Suprapubic skin (tissue), 4 donors: Measurements from ENCODE around the gene GSTT2B. TPM values are rescaled to one million over a fixed set of nuclear protein-coding genes. Genes with fewer than 3 reads are reported as not detected.
"Not testable (repeated sequence)": the region's sequence is repeated elsewhere in the genome, so short reads cannot be mapped to it uniquely, and the experiment has no call there.

ENCODE experiments used
- DNase-seq, 2 donors: peaks; one replicate each; pipeline ENCODE4 v3.0.0-alpha.2; 2019; ENCODE audit warnings: low spot score in 2 of 2
- H3K27ac ChIP-seq: fragments of 200-600 bp; sonication (generic); one replicate; pipeline ENCODE4 v1.5.1; 2019
- H3K27me3 ChIP-seq: fragments of 200-600 bp; sonication (generic); one replicate; pipeline ENCODE4 v1.5.1; 2019
- H3K36me3 ChIP-seq: fragments of 200-600 bp; sonication (generic); one replicate; pipeline ENCODE4 v1.5.1; 2019
- H3K4me1 ChIP-seq: fragments of 200-600 bp; sonication (generic); one replicate; pipeline ENCODE4 v1.5.1; 2019
- H3K4me3 ChIP-seq: fragments of 200-600 bp; sonication (generic); one replicate; pipeline ENCODE4 v1.5.1; 2019; ENCODE audit warnings: mild to moderate bottlenecking
- H3K9me3 ChIP-seq: fragments of 200-600 bp; sonication (generic); one replicate; pipeline ENCODE4 v1.5.1; 2019
- EP300 ChIP-seq: sonication (generic); formaldehyde crosslinking; IDR thresholded peaks from one replicate; pipeline ENCODE4 v1.6.1; 2017; ENCODE audit warnings: antibody characterized with exemption
- POLR2A ChIP-seq, 2 donors: fragments of 450-650 bp; IDR thresholded peaks; one replicate each; pipeline ENCODE4 v1.6.1; 2017; ENCODE audit warnings: antibody characterized with exemption in 2 of 2, mild to moderate bottlenecking in 2 of 2, moderate library complexity in 2 of 2
- POLR2AphosphoS5 ChIP-seq, 3 donors: sonication (generic); formaldehyde crosslinking; IDR thresholded peaks; one replicate each; pipeline ENCODE4 v1.6.1; 2017; ENCODE audit warnings: antibody characterized with exemption in 3 of 3
- WGBS: methylation state at CpG from one replicate; pipeline ENCODE4 v1.1.5; 2018; 5-methylcytosine and 5-hydroxymethylcytosine counted together
- total RNA-seq, 4 donors: library from RNA; depleted of rRNA; stranded (reverse); fragments of >200 nt; gene quantifications; one replicate each; pipeline ENCODE4 v1.1.0, GENCODE V29; 2016
- TF ChIP-seq, protein P1 (sequence below), 2 donors: fragments of 200-600 bp in 1 of 2; fragments of 450-650 bp in 1 of 2; sonication (generic) in 1 of 2; IDR thresholded peaks; one replicate each; pipeline ENCODE4 v1.5.1; 2016 to 2019; ENCODE audit warnings: antibody characterized with exemption in 2 of 2, mild to moderate bottlenecking in 1 of 2, moderate library complexity in 1 of 2

The GSTT2B gene, protein sequence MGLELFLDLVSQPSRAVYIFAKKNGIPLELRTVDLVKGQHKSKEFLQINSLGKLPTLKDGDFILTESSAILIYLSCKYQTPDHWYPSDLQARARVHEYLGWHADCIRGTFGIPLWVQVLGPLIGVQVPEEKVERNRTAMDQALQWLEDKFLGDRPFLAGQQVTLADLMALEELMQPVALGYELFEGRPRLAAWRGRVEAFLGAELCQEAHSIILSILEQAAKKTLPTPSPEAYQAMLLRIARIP
- total RNA-seq, result 10 to 100 TPM in 1 of 4 donors, 1 to 10 TPM in 3; 3.2 to 13.5 (median 6.7) TPM

DNA sequence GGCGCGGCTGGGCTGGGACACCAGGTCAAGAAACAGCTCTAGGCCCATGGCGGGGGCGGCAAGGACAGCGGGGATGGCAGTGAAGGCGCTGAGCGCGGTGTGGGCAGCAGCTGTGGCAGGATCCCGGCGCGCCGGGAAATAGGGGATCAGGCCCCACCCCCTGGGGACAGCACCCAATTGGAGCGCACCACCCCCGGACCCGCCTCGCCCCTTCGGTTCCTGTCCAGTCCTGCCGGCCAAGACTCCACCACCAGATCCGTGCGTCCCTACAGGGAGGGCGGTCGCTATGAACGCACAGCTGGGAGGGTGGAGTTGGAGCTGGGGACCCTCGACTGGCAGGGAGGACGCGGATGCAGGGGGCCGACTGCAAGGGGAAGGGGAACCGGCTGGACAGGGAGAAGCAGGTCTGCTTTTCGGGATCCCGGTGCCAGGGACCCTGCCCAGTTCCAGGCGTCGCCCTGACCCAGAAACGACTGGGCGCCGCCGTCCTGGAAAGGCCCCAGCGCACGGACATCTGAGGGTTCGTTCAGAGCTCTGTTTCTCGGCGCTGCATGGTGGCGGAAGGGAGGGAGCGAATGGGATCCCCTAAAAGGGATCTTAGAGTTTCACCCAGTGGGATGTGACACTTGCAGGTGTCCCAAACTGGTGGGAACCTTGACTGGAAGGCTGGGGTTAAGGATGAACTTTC is at the start of gene GSTT2B:
Gene GSTT2B, minus strand, starts transcription at position 112 of the 688 bp plus-strand sequence. Its CDS starts 64 bp downstream, at position 48.
- not testable (repeated sequence) for H3K27ac ChIP-seq, DNase-seq, H3K36me3 ChIP-seq, H3K9me3 ChIP-seq, H3K27me3 ChIP-seq, H3K4me1 ChIP-seq
- WGBS, result no CpG with 5 or more reads among the region's 43 CpGs
- H3K4me3 ChIP-seq, result peak within 1 kb of the TSS; percentile 23

DNA sequence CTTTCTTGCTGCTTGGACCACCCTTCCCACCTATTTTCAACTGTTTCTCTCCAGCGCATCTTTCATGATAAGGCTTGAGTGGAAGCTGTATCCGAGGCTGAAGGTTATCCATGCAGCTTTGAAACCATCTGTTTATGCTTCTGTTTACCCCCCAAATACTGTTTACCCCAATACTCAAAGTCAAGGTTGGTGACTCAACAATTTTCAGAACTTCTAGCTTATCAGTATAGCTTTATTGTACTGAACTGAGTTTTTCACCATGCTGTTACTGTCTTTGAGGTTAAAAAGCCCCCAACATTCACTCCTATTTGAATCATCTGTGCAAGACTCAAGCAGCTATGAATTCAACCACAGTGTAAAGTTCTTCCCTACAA is 49.0 kb upstream of the GSTT2B start:
- no peak for DNase-seq
- no peak overlapping the region for H3K27ac ChIP-seq
- WGBS, result 93% methylated on average over 2 of the region's 2 CpGs

DNA sequence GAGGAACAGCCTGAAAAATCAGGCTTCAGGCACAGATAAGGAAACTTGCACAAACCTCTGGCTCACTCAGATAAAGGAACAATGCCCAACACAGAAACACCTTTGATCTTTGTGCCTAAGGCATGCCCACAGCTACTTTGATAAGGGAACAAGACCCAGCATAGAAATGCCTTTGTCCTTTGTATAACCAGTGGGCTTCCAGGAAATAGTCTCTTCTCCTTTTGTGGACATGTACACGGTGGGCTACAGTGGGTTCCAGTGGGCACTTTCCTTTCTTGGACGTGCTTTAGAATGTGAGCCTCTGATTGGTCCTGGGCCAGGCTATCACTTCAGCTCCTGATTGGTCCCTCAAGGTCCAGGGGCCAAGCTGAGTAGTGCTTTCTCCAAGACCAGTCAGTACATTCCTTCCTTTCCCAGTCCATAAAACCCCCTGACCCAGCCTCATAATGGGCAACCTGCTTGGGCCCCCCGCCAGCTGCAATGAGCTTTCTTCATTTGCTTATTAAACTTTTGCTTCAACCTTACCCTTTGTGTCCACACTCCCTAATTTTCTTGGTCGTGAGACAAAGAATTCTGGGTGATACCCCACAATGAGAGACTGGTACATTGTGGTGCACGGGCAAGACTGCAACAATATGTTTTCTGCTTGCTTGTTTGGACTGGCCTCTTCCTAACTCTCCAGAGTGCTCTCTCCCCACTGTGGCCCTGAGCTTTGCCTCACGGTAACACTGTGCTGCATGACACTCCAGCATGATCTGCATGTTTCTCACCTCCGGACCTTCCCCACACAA is 48.4 kb upstream of the GSTT2B start:
- Histone ChIP-seq H3K9me3 (no peaks in the 10 kb centered on the region), H3K27ac (no peak overlapping the region), H3K4me1 (peaks cover 14% of the 10 kb centered on the region), H3K27me3 (no peaks in the 10 kb centered on the region), H3K4me3 (no peak overlapping the region), H3K36me3 (no peaks in the 10 kb centered on the region)
- no peak for TF ChIP-seq POLR2A (IDR thresholded peaks at IDR 0.05)
- TF ChIP-seq, protein P1, sequence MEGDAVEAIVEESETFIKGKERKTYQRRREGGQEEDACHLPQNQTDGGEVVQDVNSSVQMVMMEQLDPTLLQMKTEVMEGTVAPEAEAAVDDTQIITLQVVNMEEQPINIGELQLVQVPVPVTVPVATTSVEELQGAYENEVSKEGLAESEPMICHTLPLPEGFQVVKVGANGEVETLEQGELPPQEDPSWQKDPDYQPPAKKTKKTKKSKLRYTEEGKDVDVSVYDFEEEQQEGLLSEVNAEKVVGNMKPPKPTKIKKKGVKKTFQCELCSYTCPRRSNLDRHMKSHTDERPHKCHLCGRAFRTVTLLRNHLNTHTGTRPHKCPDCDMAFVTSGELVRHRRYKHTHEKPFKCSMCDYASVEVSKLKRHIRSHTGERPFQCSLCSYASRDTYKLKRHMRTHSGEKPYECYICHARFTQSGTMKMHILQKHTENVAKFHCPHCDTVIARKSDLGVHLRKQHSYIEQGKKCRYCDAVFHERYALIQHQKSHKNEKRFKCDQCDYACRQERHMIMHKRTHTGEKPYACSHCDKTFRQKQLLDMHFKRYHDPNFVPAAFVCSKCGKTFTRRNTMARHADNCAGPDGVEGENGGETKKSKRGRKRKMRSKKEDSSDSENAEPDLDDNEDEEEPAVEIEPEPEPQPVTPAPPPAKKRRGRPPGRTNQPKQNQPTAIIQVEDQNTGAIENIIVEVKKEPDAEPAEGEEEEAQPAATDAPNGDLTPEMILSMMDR (IDR thresholded peaks at IDR 0.05), result no peak
- TF ChIP-seq EP300, result no peak
- TF ChIP-seq POLR2AphosphoS5 (IDR thresholded peaks at IDR 0.05), result no peak
- DNase-seq, result no peak
- 89% methylated on average over 7 of the region's 7 CpGs for WGBS

More for the DNA sequence above, 49.0 kb upstream of the GSTT2B start:
- Histone ChIP-seq H3K27me3 (no peaks in the 10 kb centered on the region), H3K9me3 (no peaks in the 10 kb centered on the region), H3K4me3 (no peak overlapping the region), H3K36me3 (no peaks in the 10 kb centered on the region), H3K4me1 (peaks cover 14% of the 10 kb centered on the region)
- TF ChIP-seq POLR2AphosphoS5 (IDR thresholded peaks at IDR 0.05), result no peak
- TF ChIP-seq EP300, result no peak
- TF ChIP-seq, protein P1 (IDR thresholded peaks at IDR 0.05), result no peak
- TF ChIP-seq POLR2A (IDR thresholded peaks at IDR 0.05), result no peak

DNA sequence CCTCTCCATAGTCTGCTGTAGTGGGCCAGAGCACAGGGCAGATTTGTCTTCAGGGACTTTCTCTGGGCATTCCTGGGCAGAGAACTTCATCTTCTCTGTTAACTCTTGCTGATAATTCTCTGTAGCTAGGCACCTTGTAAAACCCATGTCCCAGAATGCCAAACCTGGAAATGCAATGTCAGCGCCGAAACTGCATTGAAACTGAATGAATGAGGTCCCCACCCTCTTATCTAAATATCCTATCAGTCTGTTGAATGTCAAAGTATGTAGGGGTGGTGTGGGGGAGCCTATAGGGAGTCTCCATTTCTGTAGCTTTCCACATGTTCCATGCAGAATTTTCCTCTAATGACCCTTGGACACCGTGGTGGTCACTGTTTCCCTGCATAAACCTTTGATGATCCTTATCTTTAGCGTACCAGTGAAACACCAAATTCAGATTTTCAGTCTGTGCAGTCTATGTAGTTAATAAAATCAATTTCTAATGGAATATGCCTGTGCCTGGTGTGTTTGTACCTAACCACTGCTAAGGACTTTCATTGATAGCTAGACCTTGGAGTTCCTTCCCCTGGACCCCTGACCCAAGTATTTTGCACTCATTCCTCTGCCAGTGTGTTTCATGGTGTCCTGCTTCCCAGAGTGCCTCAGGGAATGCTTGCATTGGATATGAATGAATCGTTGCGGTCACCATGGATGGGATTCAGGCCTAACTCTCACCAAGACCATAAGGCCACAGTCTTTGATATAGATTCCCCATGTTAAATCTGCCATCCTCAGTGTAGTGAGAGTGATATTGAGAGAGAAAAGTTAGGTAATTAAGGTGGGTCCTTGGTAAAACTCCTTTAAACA is 47.6 kb upstream of the GSTT2B start:
- Histone ChIP-seq H3K27me3 (no peaks in the 10 kb centered on the region), H3K4me1 (peaks cover 14% of the 10 kb centered on the region), H3K4me3 (no peak overlapping the region), H3K36me3 (no peaks in the 10 kb centered on the region), H3K9me3 (no peaks in the 10 kb centered on the region), H3K27ac (no peak overlapping the region)
- DNase-seq, result no peak
- WGBS, result 85% methylated on average over 6 of the region's 6 CpGs
- TF ChIP-seq, protein P1 (IDR thresholded peaks at IDR 0.05), result no peak
- TF ChIP-seq POLR2AphosphoS5 (IDR thresholded peaks at IDR 0.05), result no peak

DNA sequence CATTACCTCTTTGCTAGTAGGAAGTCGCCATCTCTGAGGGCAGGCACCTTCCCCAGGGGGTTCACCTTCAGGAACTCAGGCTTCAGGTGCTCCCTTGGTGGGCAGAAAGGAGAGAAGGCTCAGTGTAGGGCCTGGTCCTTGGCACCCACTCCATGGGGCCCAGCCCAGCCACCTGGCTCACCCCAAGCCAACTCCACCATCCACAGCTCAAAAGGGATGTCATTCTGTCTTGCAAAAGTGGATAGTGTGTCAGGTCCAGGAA is 47.0 kb upstream of the GSTT2B start:
- peaks cover 13% of the 10 kb centered on the region for H3K4me1 ChIP-seq
- TF ChIP-seq EP300 (no peak), POLR2AphosphoS5 (IDR thresholded peaks at IDR 0.05) (no peak), POLR2A (IDR thresholded peaks at IDR 0.05) (no peak)
- TF ChIP-seq, protein P1 (IDR thresholded peaks at IDR 0.05), result no peak
- H3K36me3 ChIP-seq, result no peaks in the 10 kb centered on the region
- H3K27me3 ChIP-seq, result no peaks in the 10 kb centered on the region
- DNase-seq, result no peak
- H3K4me3 ChIP-seq, result no peak overlapping the region
- no peak overlapping the region for H3K27ac ChIP-seq
- H3K9me3 ChIP-seq, result no peaks in the 10 kb centered on the region
- WGBS, result 100% methylated on average over 1 of the region's 1 CpG
